Activated naive CD8-positive, alpha-beta T cell treated with anti-CD3 and anti-CD28 coated beads, Interleukin-2, amount 10 ng/mL, durations not matched to agents 7 days and 5 days (primary cell): ENCODE measurements around the gene FKBP2. TPM values are rescaled to one million over a fixed set of nuclear protein-coding genes. Genes with fewer than 3 reads are reported as not detected.

Source experiments
- ATAC-seq: fragments of 150-1000 bp; cut with Tn5 transposase; one replicate; pipeline ENCODE4 v1.10.0; 2021; ENCODE audit warnings: low read depth, moderate library complexity
- POLR2A ChIA-PET: fragments of 350-600 bp; sonication (Branson Sonifier 250); formaldehyde crosslinking; loops from one replicate; lab custom pipeline; 2021; ENCODE audit warnings: antibody characterized with exemption; lab: Charles Lee
- DNase-seq: peaks from one replicate; pipeline ENCODE4 v3.0.0; 2021
- H3K27ac Mint-ChIP-seq: one replicate; pipeline ENCODE4 v1.8.0; 2022; ENCODE audit warnings: mild to moderate bottlenecking, mixed read lengths
- H3K27me3 Mint-ChIP-seq: one replicate; pipeline ENCODE4 v1.8.0; 2022; ENCODE audit warnings: mild to moderate bottlenecking, moderate library complexity, mixed read lengths
- H3K36me3 Mint-ChIP-seq: one replicate; pipeline ENCODE4 v1.8.0; 2021; ENCODE audit warnings: mild to moderate bottlenecking, mixed read lengths
- H3K4me1 Mint-ChIP-seq: one replicate; pipeline ENCODE4 v1.8.0; 2021; ENCODE audit warnings: mixed read lengths
- H3K4me3 Mint-ChIP-seq: one replicate; pipeline ENCODE4 v1.8.0; 2022; ENCODE audit warnings: mild to moderate bottlenecking, moderate library complexity, mixed read lengths
- H3K9me3 Mint-ChIP-seq: one replicate; pipeline ENCODE4 v1.8.0; 2021; ENCODE audit warnings: mixed read lengths
- total RNA-seq, 2 experiments: library from RNA; stranded (reverse); gene quantifications; one replicate each; pipeline ENCODE4 v1.2.3, GENCODE V29; 2021

FKBP2 gene
- total RNA-seq, 2 experiments from 2014 or later: 27.7 to 28.1 TPM

DNA sequence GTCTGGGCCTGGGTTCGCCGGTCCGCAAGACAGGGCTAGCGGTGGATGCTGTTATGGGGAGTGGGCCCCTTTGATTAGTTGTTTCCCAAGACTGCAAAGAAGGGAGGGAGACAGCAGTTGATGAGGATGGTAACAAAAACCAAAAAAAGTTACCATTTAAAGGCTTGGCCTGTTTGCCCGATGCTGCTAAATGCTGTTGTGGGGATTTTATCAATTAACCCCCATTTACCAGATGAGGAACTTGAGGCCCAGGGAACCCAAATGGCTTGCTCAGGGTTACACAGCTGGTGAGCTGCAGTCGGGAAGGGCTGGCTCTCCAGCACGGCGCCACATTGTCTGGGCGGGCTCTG is 18.3 kb upstream of the FKBP2 start:
- H3K36me3 Mint-ChIP-seq: peaks cover 8% of the 10 kb centered on the region
- H3K4me1 Mint-ChIP-seq: peaks cover 12% of the 10 kb centered on the region
- POLR2A ChIA-PET: interaction anchor here (0.5 to 26.2 kb wide), 5 partner anchors 13 to 294 kb away, joined by 3 to 419 read pairs (median 5); partner anchors contain the start of gene FERMT3
- DNase-seq (no peak), ATAC-seq (no peak)
- no peak overlapping the region for H3K4me3 Mint-ChIP-seq
- no peaks in the 10 kb centered on the region for H3K9me3 Mint-ChIP-seq
- no peak overlapping the region for H3K27ac Mint-ChIP-seq
- no peaks in the 10 kb centered on the region for H3K27me3 Mint-ChIP-seq

DNA sequence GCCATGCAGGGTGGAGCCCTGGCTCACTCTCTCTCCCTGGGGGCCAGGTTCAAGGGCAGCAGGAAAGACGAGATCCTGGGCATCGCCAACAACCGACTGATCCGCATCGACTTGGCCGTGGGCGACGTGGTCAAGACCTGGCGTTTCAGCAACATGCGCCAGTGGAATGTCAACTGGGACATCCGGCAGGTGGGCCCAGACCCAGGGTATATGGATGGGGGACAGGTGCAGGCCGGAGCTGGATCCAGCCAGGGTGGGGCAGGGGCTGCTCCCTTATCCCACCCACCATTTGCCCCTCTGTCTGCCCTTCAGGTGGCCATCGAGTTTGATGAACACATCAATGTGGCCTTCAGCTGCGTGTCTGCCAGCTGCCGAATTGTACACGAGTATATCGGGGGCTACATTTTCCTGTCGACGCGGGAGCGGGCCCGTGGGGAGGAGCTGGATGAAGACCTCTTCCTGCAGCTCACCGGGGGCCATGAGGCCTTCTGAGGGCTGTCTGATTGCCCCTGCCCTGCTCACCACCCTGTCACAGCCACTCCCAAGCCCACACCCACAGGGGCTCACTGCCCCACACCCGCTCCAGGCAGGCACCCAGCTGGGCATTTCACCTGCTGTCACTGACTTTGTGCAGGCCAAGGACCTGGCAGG is 17.8 kb upstream of the FKBP2 start:
- Mint-ChIP-seq H3K4me3 (no peak overlapping the region), H3K27ac (no peak overlapping the region), H3K4me1 (peaks cover 17% of the 10 kb centered on the region), H3K36me3 (peaks cover 6% of the 10 kb centered on the region), H3K9me3 (no peaks in the 10 kb centered on the region), H3K27me3 (no peaks in the 10 kb centered on the region)
- DNase-seq (peak; percentile 30), ATAC-seq (no peak)
- POLR2A ChIA-PET: interaction anchor here (0.5 to 26.2 kb wide), 8 partner anchors 13 to 294 kb away, joined by 3 to 419 read pairs (median 4); partner anchors contain the start of genes FERMT3 and STIP1

DNA sequence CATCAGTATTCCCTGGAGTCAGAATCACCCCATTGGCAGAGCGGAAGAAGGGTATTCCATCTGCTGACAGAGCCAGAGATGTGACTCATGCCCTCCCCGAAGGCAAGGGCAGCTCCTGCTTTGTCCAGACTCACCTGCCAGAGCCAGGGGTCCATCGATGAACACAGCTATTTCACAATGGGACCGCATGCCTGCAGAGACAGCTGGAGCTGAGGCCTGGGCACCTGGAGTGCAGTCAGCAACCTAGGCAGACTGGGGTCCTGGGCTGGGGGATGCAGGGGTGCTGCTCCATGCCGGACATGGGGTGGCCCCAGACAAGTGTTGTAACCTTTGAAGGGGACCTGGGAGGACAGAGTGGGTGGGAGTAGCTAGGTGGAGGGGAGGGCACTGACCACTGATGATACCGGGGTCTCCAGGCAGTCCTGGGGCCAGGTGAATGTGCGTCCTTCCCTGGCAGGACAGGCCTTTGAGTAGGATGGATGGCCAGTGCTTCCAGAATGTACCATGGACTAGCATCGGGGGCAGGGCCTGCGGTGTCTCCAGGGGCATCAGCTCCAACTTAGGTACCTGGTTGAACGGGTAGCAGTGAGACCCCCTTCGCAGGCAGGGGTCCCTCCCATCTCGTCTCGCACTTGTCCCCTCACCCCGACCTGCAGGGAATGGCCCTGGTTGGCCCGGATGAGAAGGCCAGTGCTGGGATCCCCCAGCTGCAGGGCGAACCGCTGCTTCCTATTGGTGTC is 16.6 kb upstream of the FKBP2 start:
- H3K27ac Mint-ChIP-seq: peak overlapping the region; percentile 88
- DNase-seq: peak; percentile 35
- no peaks in the 10 kb centered on the region for H3K9me3 Mint-ChIP-seq
- POLR2A ChIA-PET: interaction anchor here (1.5 to 26.2 kb wide), 5 partner anchors 12 to 93 kb away, joined by 4 to 419 read pairs (median 11); partner anchors contain the start of genes FERMT3, PRDX5, STIP1 and TRMT112
- H3K36me3 Mint-ChIP-seq: peaks cover 2% of the 10 kb centered on the region
- H3K4me3 Mint-ChIP-seq: peak overlapping the region; percentile 92
- peaks cover 19% of the 10 kb centered on the region for H3K4me1 Mint-ChIP-seq
- no peak for ATAC-seq
- no peaks in the 10 kb centered on the region for H3K27me3 Mint-ChIP-seq

GRCh38 chr11:64224891-64225607 is 15.8 kb upstream of the FKBP2 start:
- Mint-ChIP-seq H3K9me3 (no peaks in the 10 kb centered on the region), H3K4me3 (peak overlapping the region; percentile 92), H3K27me3 (no peaks in the 10 kb centered on the region), H3K4me1 (peaks cover 23% of the 10 kb centered on the region), H3K36me3 (peaks cover 3% of the 10 kb centered on the region), H3K27ac (peak overlapping the region; percentile 88)
- ATAC-seq (no peak), DNase-seq (no peak)
- POLR2A ChIA-PET: interaction anchor here (0.5 to 26.2 kb wide), 6 partner anchors 15 to 1685 kb away, joined by 4 to 419 read pairs (median 30); partner anchors contain the start of genes FERMT3, FKBP2, PRDX5 and STIP1

- Mint-ChIP-seq H3K9me3 (no peaks in the 10 kb centered on the region), H3K36me3 (peaks cover 3% of the 10 kb centered on the region), H3K27me3 (no peaks in the 10 kb centered on the region), H3K4me3 (peak within 1 kb of the TSS; percentile 92), H3K4me1 (peaks cover 24% of the 10 kb centered on the region), H3K27ac (peak within 1 kb of the TSS; percentile 88)
- POLR2A ChIA-PET: interaction anchor here (0.5 to 26.2 kb wide), 13 partner anchors 10 to 1684 kb away, joined by 3 to 419 read pairs (median 11); partner anchors contain the start of genes FERMT3, FKBP2, PLCB3 and PPP1R14B
- peak; percentile 48 for ATAC-seq
- DNase-seq: peak; percentile 98
Measured at GRCh38 chr11:64225608-64226506, 15.0 kb upstream of the FKBP2 start, which contains the start of the genes NUDT22 and TRPT1. Gene NUDT22, plus strand, starts transcription at chr11:64226274. Its CDS starts 379 bp downstream, at chr11:64226653. Gene TRPT1, minus strand, starts transcription at chr11:64226186. Its CDS starts 326 bp downstream, at chr11:64225860.

- peak overlapping the region; percentile 92 for H3K4me3 Mint-ChIP-seq
- H3K9me3 Mint-ChIP-seq: no peaks in the 10 kb centered on the region
- no peaks in the 10 kb centered on the region for H3K27me3 Mint-ChIP-seq
- ATAC-seq: peak; percentile 51
- H3K27ac Mint-ChIP-seq: peak overlapping the region; percentile 88
- DNase-seq: peak; percentile 77
- peaks cover 26% of the 10 kb centered on the region for H3K4me1 Mint-ChIP-seq
- H3K36me3 Mint-ChIP-seq: peaks cover 3% of the 10 kb centered on the region
- POLR2A ChIA-PET: interaction anchor here (0.9 to 26.2 kb wide), 14 partner anchors 9 to 1385 kb away, joined by 3 to 419 read pairs (median 8); partner anchors contain the start of genes FERMT3, FKBP2, PLCB3 and PPP1R14B
Measured at GRCh38 chr11:64226507-64227051, 14.3 kb upstream of the FKBP2 start.

DNA sequence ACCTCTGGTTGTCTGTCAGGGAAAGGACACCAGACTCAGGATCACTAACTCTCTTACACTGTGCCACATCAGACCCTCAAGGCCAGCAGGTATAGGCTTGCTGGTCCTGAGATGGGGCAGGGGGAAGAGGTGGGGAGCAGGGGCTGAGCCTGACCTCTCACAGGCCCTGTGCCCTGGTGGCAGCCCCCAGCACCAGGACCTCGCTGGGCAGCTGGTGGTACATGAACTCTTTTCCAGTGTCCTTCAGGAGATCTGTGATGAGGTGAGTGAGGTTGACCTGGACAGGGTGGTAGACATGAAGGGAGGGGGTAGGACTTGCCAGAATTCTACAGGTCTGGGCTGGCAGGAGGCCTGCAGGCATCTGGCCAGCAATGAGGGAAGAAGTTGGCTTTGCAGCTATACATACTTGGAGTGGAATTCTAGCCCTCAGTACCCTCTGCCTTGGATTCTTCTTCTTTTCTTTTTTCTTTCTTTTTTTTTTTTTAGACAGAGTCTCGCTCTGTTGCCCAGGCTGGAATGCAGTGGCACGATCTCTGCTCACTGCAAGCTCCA is 13.4 kb upstream of the FKBP2 start:
- Mint-ChIP-seq H3K27ac (peak overlapping the region; percentile 88), H3K4me1 (peaks cover 32% of the 10 kb centered on the region), H3K9me3 (no peaks in the 10 kb centered on the region), H3K4me3 (peak overlapping the region; percentile 92), H3K27me3 (no peaks in the 10 kb centered on the region), H3K36me3 (peaks cover 3% of the 10 kb centered on the region)
- ATAC-seq (no peak), DNase-seq (no peak)
- POLR2A ChIA-PET: interaction anchor here (1.1 to 26.2 kb wide), 8 partner anchors 8 to 42 kb away, joined by 3 to 419 read pairs (median 20); partner anchors contain the start of genes FERMT3, FKBP2, PPP1R14B and STIP1

GRCh38 chr11:64229090-64229743 is 11.7 kb upstream of the FKBP2 start:
- Mint-ChIP-seq H3K27ac (peak overlapping the region; percentile 96), H3K36me3 (peaks cover 3% of the 10 kb centered on the region), H3K27me3 (no peaks in the 10 kb centered on the region), H3K4me3 (peak overlapping the region; percentile 93), H3K9me3 (no peaks in the 10 kb centered on the region), H3K4me1 (peaks cover 41% of the 10 kb centered on the region)
- DNase-seq (no peak), ATAC-seq (no peak)
- POLR2A ChIA-PET: interaction anchor here (0.6 to 26.2 kb wide), 7 partner anchors 9 to 43 kb away, joined by 3 to 419 read pairs (median 4); partner anchors contain the start of genes FERMT3, FKBP2, PPP1R14B and STIP1

- Mint-ChIP-seq H3K27ac (peak overlapping the region; percentile 96), H3K27me3 (no peaks in the 10 kb centered on the region), H3K4me1 (peaks cover 41% of the 10 kb centered on the region), H3K4me3 (peak overlapping the region; percentile 93), H3K9me3 (no peaks in the 10 kb centered on the region), H3K36me3 (peaks cover 3% of the 10 kb centered on the region)
- no peak for ATAC-seq
- POLR2A ChIA-PET: interaction anchor here (0.6 to 26.2 kb wide), 9 partner anchors 9 to 1371 kb away, joined by 3 to 419 read pairs (median 3); partner anchors contain the start of genes FERMT3, FKBP2, PPP1R14B and STIP1
- no peak for DNase-seq
Measured at GRCh38 chr11:64229744-64230170, 11.1 kb upstream of the FKBP2 start.

DNA sequence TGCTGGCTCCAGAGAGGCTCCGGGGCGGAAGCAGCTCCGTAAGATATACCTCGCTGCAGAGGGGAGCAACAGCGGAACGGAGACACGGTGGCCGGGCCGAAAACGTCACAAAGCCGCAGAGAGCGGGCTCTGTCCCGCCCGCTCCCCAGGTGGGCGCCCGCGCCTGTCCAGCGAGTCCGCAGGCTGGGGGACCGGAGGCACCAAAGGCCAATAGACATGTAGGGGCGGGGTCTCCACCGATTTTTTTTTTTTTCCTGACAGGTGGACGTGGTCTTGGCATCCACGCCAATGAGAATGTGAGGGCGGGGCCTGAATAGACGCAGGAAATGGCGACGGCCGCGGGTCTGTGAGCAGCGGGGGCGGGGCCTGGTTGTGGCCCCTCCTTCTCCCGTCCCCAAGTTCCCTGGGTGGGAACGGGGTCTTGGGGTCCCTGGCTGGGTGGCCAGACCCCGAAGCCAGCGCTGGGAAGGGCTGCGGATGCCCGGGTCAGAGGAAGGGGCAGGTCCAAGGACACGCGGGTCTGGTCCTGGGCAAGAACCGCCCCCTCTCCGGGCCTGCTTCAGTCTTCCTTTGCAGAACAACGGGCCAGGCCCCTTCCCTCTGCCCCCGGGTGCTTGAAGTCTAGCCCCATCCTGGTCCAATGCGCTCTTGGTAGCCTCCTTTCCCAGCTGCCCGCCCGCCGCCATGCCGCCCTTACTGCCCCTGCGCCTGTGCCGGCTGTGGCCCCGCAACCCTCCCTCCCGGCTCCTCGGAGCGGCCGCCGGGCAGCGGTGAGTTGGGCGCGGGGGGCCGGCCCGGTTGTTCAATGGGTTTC is 10.5 kb upstream of the FKBP2 start, which contains the start of gene DNAJC4:
TSS of gene DNAJC4 (plus strand) at position 378 of the 814 bp plus-strand sequence. CDS start at position 685, 307 bp downstream.
- peak within 1 kb of the TSS; percentile 93 for H3K4me3 Mint-ChIP-seq
- POLR2A ChIA-PET: interaction anchor here (0.7 to 26.2 kb wide), 13 partner anchors 8 to 1372 kb away, joined by 3 to 419 read pairs (median 4); partner anchors contain the start of genes FERMT3, FKBP2, PPP1R14B and STIP1
- peak within 1 kb of the TSS; percentile 96 for H3K27ac Mint-ChIP-seq
- peak; percentile 91 for DNase-seq
- H3K4me1 Mint-ChIP-seq: peaks cover 38% of the 10 kb centered on the region
- ATAC-seq: peak; percentile 50
- H3K9me3 Mint-ChIP-seq: no peaks in the 10 kb centered on the region
- H3K27me3 Mint-ChIP-seq: no peaks in the 10 kb centered on the region
- peaks cover 4% of the 10 kb centered on the region for H3K36me3 Mint-ChIP-seq
